Measurements from ENCODE around the gene PLA2G12B.

GRCh38 chr10:72930276-72930675 is 24.3 kb downstream of the PLA2G12B start:
- TF ChIP-seq POLR2A (IDR thresholded peaks at IDR 0.05; ENCODE audit: low read depth, low read length): no peak
- no peak for TF ChIP-seq POLR2AphosphoS5 (IDR thresholded peaks at IDR 0.05; ENCODE audit: low read depth, low read length)
- TF ChIP-seq TAF1 (IDR thresholded peaks at IDR 0.05; ENCODE audit: low read depth, low read length): no peak
- no peak for TF ChIP-seq SPI1 (IDR thresholded peaks at IDR 0.05; ENCODE audit: low read depth, low read length)

Measured in GM12891 (cell line).